T-helper 1 cell treated with Interleukin-12 subunit alpha and Interleukin-12 subunit beta and Interleukin-4 antibody, amounts not matched to agents 30 μg/mL and 1 μg/mL, for 36 hours (primary cell): ENCODE data around the gene SHANK2.

ENCODE experiments used
- H3K27ac Mint-ChIP-seq: one replicate; pipeline ENCODE4 v1.8.0; 2021; ENCODE audit warnings: mild to moderate bottlenecking, mixed read lengths
- H3K27me3 Mint-ChIP-seq: one replicate; pipeline ENCODE4 v1.8.0; 2021; ENCODE audit warnings: low read depth, mixed read lengths
- H3K36me3 Mint-ChIP-seq: one replicate; pipeline ENCODE4 v1.8.0; 2021; ENCODE audit warnings: low read depth, mixed read lengths
- H3K4me1 Mint-ChIP-seq: one replicate; pipeline ENCODE4 v1.8.0; 2021; ENCODE audit warnings: low read depth, mixed read lengths
- H3K4me3 Mint-ChIP-seq: one replicate; pipeline ENCODE4 v1.8.0; 2021; ENCODE audit warnings: mild to moderate bottlenecking, moderate library complexity, mixed read lengths
- H3K9me3 Mint-ChIP-seq: one replicate; pipeline ENCODE4 v1.8.0; 2021; ENCODE audit warnings: mixed read lengths

SHANK2 gene

GRCh38 chr11:71223671-71224660 is 28.4 kb downstream of the SHANK2 start:
- Mint-ChIP-seq H3K36me3 (no peaks in the 10 kb centered on the region), H3K4me1 (no peaks in the 10 kb centered on the region), H3K27ac (no peak overlapping the region), H3K4me3 (no peak overlapping the region), H3K9me3 (peaks cover 36% of the 10 kb centered on the region), H3K27me3 (no peaks in the 10 kb centered on the region)

DNA sequence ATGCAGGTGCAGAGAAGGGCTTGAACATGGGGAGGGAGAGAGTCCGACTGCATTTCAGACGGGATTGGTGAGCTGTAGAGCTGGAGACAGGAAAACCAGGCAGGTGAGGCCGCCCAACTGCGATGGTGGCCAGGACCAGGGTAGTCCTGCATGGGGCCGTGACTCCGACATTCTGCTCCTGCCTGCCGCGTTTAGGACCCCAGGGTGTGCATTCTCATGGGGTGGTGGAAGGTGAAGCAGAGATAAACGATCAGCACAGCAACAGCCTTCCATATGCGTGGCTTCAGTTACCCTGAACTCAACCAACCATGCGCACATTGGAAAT is 29.3 kb downstream of the SHANK2 start:
- no peak overlapping the region for H3K4me3 Mint-ChIP-seq
- no peaks in the 10 kb centered on the region for H3K4me1 Mint-ChIP-seq
- H3K27me3 Mint-ChIP-seq = no peaks in the 10 kb centered on the region
- H3K9me3 Mint-ChIP-seq = peaks cover 32% of the 10 kb centered on the region
- no peak overlapping the region for H3K27ac Mint-ChIP-seq
- no peaks in the 10 kb centered on the region for H3K36me3 Mint-ChIP-seq

DNA sequence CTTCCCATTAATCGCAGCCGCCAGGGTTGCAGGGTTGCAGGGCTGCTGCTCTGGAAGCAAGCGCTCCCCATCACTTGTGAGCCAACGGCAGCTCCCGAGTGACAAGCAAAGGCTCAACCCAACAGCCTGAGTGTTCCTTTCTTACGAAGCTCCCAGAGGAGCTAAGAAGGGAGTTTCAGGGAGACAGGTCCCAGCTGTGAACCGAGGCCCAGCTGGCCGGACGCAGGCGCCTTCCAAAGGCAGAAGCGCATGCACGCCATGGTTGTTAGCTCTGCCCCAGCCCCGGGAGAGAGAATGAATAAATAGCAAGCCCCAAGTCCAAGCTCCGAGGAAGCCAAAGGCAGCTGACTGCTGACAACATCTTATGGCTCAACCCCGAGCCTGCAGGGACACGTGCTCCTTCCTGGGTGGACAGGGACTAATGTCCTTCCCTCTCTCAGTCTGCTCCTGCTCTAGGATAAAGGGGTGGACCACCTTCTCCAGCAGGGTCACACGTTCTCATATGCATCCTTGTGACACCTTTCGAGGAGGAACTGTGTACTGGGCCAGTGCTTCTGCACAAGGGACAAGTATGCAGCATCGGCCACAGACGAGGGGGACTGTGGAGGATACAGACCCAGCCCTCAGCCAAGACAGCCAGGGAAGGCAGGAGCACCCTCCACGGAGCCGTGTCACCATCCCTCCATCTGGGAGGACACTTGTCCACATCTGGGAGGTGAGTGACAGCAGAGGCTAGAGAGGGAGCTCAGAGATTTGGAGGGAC is 29.9 kb downstream of the SHANK2 start:
- Mint-ChIP-seq H3K27me3 (no peaks in the 10 kb centered on the region), H3K4me1 (no peaks in the 10 kb centered on the region), H3K4me3 (no peak overlapping the region), H3K9me3 (peaks cover 27% of the 10 kb centered on the region), H3K36me3 (no peaks in the 10 kb centered on the region), H3K27ac (no peak overlapping the region)

GRCh38 chr11:71221821-71222220 is 30.6 kb downstream of the SHANK2 start:
- no peaks in the 10 kb centered on the region for H3K36me3 Mint-ChIP-seq
- no peak overlapping the region for H3K27ac Mint-ChIP-seq
- no peak overlapping the region for H3K4me3 Mint-ChIP-seq
- H3K4me1 Mint-ChIP-seq = no peaks in the 10 kb centered on the region
- no peaks in the 10 kb centered on the region for H3K27me3 Mint-ChIP-seq
- H3K9me3 Mint-ChIP-seq = peaks cover 20% of the 10 kb centered on the region

- no peak overlapping the region for H3K4me3 Mint-ChIP-seq
- peaks cover 17% of the 10 kb centered on the region for H3K9me3 Mint-ChIP-seq
- H3K36me3 Mint-ChIP-seq = no peaks in the 10 kb centered on the region
- no peaks in the 10 kb centered on the region for H3K4me1 Mint-ChIP-seq
- H3K27me3 Mint-ChIP-seq = no peaks in the 10 kb centered on the region
- no peak overlapping the region for H3K27ac Mint-ChIP-seq
Measured at GRCh38 chr11:71221201-71221600, 31.2 kb downstream of the SHANK2 start.

DNA sequence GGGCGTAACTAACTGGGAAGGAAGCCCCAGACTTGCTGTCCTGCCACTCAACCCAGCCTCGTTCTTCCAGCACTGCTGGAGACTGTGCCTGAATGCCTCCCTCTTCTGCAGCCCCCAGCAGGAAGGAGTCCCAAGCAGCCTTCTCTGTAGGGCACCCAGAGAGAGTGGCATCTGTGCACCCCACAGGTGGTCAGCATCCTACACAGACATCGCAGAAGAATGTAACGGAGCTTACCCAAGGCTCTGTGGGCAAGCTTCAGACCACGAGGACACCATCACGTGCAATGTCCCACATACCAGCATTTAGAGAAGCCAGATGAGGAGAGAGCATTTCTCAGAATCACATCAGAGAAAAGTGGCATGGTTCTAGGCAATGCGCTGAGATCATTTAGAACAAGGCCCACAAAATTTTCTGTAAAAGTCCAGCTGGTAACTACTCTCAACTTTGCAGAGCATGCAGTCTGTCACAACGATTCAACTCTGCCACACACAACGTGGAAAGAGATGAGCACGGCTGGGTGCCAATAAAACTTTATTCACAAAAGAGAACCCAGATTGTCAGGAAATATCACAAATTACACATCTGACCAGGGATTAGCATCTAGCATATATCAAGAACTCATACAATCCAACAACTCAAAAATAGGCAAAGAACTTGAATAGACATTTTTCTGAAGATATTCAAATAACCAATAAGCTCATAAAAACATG is 33.4 kb downstream of the SHANK2 start:
- Mint-ChIP-seq H3K27ac (no peak overlapping the region), H3K36me3 (no peaks in the 10 kb centered on the region), H3K27me3 (no peaks in the 10 kb centered on the region), H3K4me1 (no peaks in the 10 kb centered on the region), H3K9me3 (peaks cover 4% of the 10 kb centered on the region), H3K4me3 (no peak overlapping the region)

- Mint-ChIP-seq H3K4me1 (no peaks in the 10 kb centered on the region), H3K9me3 (no peaks in the 10 kb centered on the region), H3K27ac (no peak overlapping the region), H3K27me3 (no peaks in the 10 kb centered on the region), H3K4me3 (no peak overlapping the region), H3K36me3 (no peaks in the 10 kb centered on the region)
Measured at GRCh38 chr11:71215425-71215965, 36.9 kb downstream of the SHANK2 start.

- Mint-ChIP-seq H3K27me3 (no peaks in the 10 kb centered on the region), H3K4me1 (no peaks in the 10 kb centered on the region), H3K36me3 (no peaks in the 10 kb centered on the region), H3K9me3 (no peaks in the 10 kb centered on the region), H3K4me3 (no peak overlapping the region), H3K27ac (no peak overlapping the region)
Measured at GRCh38 chr11:71214553-71215424, 37.6 kb downstream of the SHANK2 start.

DNA sequence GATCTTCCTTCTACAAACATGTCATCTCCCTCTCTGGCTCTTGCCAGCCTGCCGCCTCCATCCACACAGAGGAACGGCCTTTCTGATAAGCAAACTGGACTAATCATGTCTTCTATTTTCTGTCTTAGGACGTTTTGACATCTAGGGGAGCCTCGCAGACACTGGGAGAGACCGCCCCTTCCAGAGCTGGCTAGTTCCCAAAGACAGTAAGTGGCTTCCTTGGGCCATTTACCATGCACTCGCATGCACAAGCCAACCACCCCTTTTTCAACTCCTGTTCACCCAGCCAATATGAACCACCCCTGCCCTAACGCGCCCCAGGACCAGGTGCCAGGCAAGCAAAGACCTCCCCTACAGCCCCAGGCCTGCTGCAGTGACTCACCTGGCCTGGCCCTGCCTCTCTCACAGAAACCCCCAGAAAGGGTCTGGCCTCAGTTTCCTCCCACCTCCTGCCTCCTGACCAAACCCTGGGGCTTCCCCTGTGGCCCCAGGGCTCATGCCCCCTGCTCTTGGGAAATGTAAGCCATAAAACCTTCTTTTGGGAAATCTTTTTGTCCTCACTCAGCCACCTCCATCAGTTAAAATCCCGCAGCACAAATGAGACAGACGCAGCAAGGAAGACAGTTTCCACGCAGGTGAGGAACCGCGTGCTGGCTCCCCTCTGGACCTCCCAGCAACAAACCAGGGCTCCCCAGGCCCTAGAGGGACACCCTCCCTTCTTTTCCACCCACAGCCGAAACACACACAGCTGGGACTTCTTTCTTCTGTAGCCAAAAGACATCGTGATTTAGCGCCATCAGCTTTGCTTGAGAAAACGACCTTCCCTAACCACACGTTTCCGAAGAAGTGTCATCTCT is 38.5 kb downstream of the SHANK2 start:
- Mint-ChIP-seq H3K9me3 (no peaks in the 10 kb centered on the region), H3K4me1 (no peaks in the 10 kb centered on the region), H3K27me3 (no peaks in the 10 kb centered on the region), H3K27ac (no peak overlapping the region), H3K36me3 (no peaks in the 10 kb centered on the region), H3K4me3 (no peak overlapping the region)

- Mint-ChIP-seq H3K4me3 (no peak overlapping the region), H3K36me3 (no peaks in the 10 kb centered on the region), H3K9me3 (no peaks in the 10 kb centered on the region), H3K4me1 (no peaks in the 10 kb centered on the region), H3K27ac (no peak overlapping the region), H3K27me3 (no peaks in the 10 kb centered on the region)
Measured at GRCh38 chr11:71212871-71213559, 39.4 kb downstream of the SHANK2 start.

GRCh38 chr11:71211631-71212030 is 40.7 kb downstream of the SHANK2 start:
- H3K9me3 Mint-ChIP-seq = no peaks in the 10 kb centered on the region
- H3K4me3 Mint-ChIP-seq = no peak overlapping the region
- H3K27ac Mint-ChIP-seq = no peak overlapping the region
- no peaks in the 10 kb centered on the region for H3K36me3 Mint-ChIP-seq
- no peaks in the 10 kb centered on the region for H3K27me3 Mint-ChIP-seq
- no peaks in the 10 kb centered on the region for H3K4me1 Mint-ChIP-seq

DNA sequence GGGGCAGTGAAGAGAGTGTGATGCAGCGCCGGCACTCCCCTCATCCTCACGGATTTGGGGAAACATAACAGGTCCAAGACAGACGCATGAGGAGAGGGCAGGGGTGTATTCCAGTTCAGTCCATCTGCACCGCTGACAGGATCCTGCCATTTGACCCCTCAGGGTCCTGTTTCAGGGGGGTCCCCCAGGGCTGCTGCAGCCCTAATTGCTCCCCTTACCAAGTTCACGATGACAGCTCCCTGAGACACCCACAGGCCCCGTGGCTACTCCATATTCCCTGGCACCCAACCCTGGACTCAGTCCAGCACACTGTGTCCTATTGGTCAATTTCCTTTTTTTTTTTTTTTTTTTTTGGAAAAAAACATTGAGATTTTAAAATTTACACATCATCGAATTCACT is 41.5 kb downstream of the SHANK2 start:
- no peaks in the 10 kb centered on the region for H3K4me1 Mint-ChIP-seq
- H3K36me3 Mint-ChIP-seq = no peaks in the 10 kb centered on the region
- H3K27me3 Mint-ChIP-seq = no peaks in the 10 kb centered on the region

DNA sequence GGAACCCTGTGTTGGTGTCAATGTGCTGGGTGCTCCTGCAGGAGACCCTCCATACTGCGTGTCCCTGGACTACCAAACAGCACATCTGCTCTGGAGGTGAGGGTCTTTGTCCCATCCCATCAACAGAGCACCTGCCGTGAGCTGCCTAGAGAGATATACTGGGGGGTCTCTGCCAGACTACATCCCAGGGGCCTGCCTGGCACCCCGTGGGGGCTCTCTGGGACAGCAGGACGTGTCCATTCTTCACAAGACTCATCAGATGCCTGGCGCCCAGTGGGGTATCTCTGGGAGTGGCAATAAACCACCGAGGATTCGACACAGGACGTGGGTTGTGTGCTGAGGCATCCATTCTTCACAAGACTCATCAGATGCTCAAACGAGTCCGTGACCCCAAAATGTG is 42.7 kb downstream of the SHANK2 start:
- H3K4me1 Mint-ChIP-seq = no peaks in the 10 kb centered on the region
- no peaks in the 10 kb centered on the region for H3K9me3 Mint-ChIP-seq
- H3K27me3 Mint-ChIP-seq = no peaks in the 10 kb centered on the region
- no peak overlapping the region for H3K27ac Mint-ChIP-seq
- no peak overlapping the region for H3K4me3 Mint-ChIP-seq
- no peaks in the 10 kb centered on the region for H3K36me3 Mint-ChIP-seq

More for the DNA sequence above, 41.5 kb downstream of the SHANK2 start:
- Mint-ChIP-seq H3K9me3 (no peaks in the 10 kb centered on the region), H3K27ac (no peak overlapping the region), H3K4me3 (no peak overlapping the region)
